Endothelial cell of umbilical vein (primary cell): ENCODE data around the gene SLC36A2.

Experiments
- CTCF ChIP-seq, 2 donors: IDR thresholded peaks; 1 replicate in 1 of 2; 2 replicates in 1 of 2; pipeline ENCODE4 v1.5.1; 2011; ENCODE audit warnings: low read length in 2 of 2, mild to moderate bottlenecking in 2 of 2, moderate library complexity in 2 of 2, control low read depth in 1 of 2, inconsistent platforms in 1 of 2, low read depth in 1 of 2; ENCODE audit not compliant: insufficient read depth in 1 of 2; ENCODE audit errors: extremely low read depth in 1 of 2
- EZH2 ChIP-seq: IDR thresholded peaks from 2 replicates; pipeline ENCODE4 v1.6.1; 2012; ENCODE audit warnings: borderline replicate concordance, low read depth, mild to moderate bottlenecking, moderate library complexity, low read length, inconsistent platforms; ENCODE audit not compliant: severe bottlenecking
- FOS ChIP-seq: IDR thresholded peaks from 2 replicates; pipeline ENCODE4 v1.6.1; 2011; ENCODE audit warnings: mild to moderate bottlenecking, low read length, moderate library complexity, borderline replicate concordance; ENCODE audit not compliant: insufficient read depth
- GATA2 ChIP-seq: IDR thresholded peaks from 2 replicates; pipeline ENCODE4 v1.7.0; 2011; ENCODE audit warnings: low read depth, mild to moderate bottlenecking, moderate library complexity, mixed read lengths, low read length; ENCODE audit not compliant: insufficient read length, insufficient read depth
- JUN ChIP-seq: IDR thresholded peaks from 2 replicates; pipeline ENCODE4 v1.6.1; 2011; ENCODE audit warnings: borderline replicate concordance, low read depth; ENCODE audit not compliant: insufficient read length, insufficient read depth
- MYC ChIP-seq: IDR thresholded peaks from one replicate; pipeline ENCODE4 v1.6.1; 2011; ENCODE audit warnings: mild to moderate bottlenecking, low read depth, low read length
- POLR2A ChIP-seq: IDR thresholded peaks from 2 replicates; pipeline ENCODE4 v1.6.1; 2012; ENCODE audit warnings: low read depth, mild to moderate bottlenecking, control low read depth, low read length
- POLR2AphosphoS5 ChIP-seq: IDR thresholded peaks from 2 replicates; pipeline ENCODE4 v1.6.1; 2012; ENCODE audit warnings: low read depth, mild to moderate bottlenecking, control low read depth, low read length, moderate library complexity; ENCODE audit not compliant: insufficient read depth

- TF ChIP-seq CTCF (IDR thresholded peaks at IDR 0.05; ENCODE audit: extremely low read depth in 1 of 2, insufficient read depth in 1 of 2, low read depth in 1 of 2, low read length in 2 of 2) (no peak), GATA2 (no peak), MYC (no peak), EZH2 (no peak), POLR2A (no peak), POLR2AphosphoS5 (no peak), JUN (no peak), FOS (no peak)
These were observed 34.5 kb downstream of the SLC36A2 start for GRCh38 chr5:151312756-151313324.
